Dedifferentiated amniotic fluid mesenchymal stem cell (primary cell): Measurements from ENCODE around the gene ARHGAP6.
"Not testable (repeated sequence)": the region's sequence is repeated elsewhere in the genome, so short reads cannot be mapped to it uniquely, and the experiment has no call there.

ENCODE experiments used
- DNase-seq: peaks from one replicate; pipeline ENCODE4 v3.0.0-alpha.2; 2016; ENCODE audit errors: extremely low spot score

ARHGAP6 gene

GRCh38 chrX:11180571-11180970, 485.1 kb downstream of the ARHGAP6 start:
- no peak for DNase-seq

GRCh38 chrX:11172415-11172814, 493.3 kb downstream of the ARHGAP6 start:
- DNase-seq, result no peak

GRCh38 chrX:11171956-11172355, 493.8 kb downstream of the ARHGAP6 start:
- no peak for DNase-seq

GRCh38 chrX:11164433-11164832, 501.3 kb downstream of the ARHGAP6 start:
- DNase-seq, result no peak

GRCh38 chrX:11159149-11159548, 506.6 kb downstream of the ARHGAP6 start:
- DNase-seq, result no peak

- no peak for DNase-seq
Observed at GRCh38 chrX:11151799-11152559, 513.7 kb downstream of the ARHGAP6 start.

- DNase-seq, result no peak
Observed at GRCh38 chrX:11148401-11148800, 517.3 kb downstream of the ARHGAP6 start.

- no peak for DNase-seq
Observed at GRCh38 chrX:11146411-11146810, 519.3 kb downstream of the ARHGAP6 start.

- DNase-seq, result peak; percentile 79
Observed at GRCh38 chrX:11143931-11144678, 521.6 kb downstream of the ARHGAP6 start.

- no peak for DNase-seq
Observed at GRCh38 chrX:11138498-11139390, 527.0 kb downstream of the ARHGAP6 start.

- peak; percentile 64 for DNase-seq
Observed at GRCh38 chrX:11137543-11138139, 528.1 kb downstream of the ARHGAP6 start.

GRCh38 chrX:11135564-11136185, 530.0 kb downstream of the ARHGAP6 start:
- DNase-seq, result no peak

GRCh38 chrX:11131146-11131545, 534.6 kb downstream of the ARHGAP6 start:
- DNase-seq, result no peak

- no peak for DNase-seq
Observed at GRCh38 chrX:11130136-11130535, 535.6 kb downstream of the ARHGAP6 start.

GRCh38 chrX:11129534-11130105, 536.1 kb downstream of the ARHGAP6 start:
- DNase-seq, result no peak

- DNase-seq, result no peak
Observed at GRCh38 chrX:11125060-11125459, 540.7 kb downstream of the ARHGAP6 start.

- DNase-seq, result no peak
Observed at GRCh38 chrX:11124112-11124511, 541.6 kb downstream of the ARHGAP6 start.

GRCh38 chrX:11123087-11123486, 542.6 kb downstream of the ARHGAP6 start:
- DNase-seq, result not testable (repeated sequence)

GRCh38 chrX:11119313-11119943, 546.3 kb downstream of the ARHGAP6 start:
- no peak for DNase-seq

GRCh38 chrX:11117745-11118144, 548.0 kb downstream of the ARHGAP6 start:
- DNase-seq, result no peak
